GM12872 (cell line): ENCODE measurements around the gene NUDT15.

Experiments used
- CTCF ChIP-seq: IDR thresholded peaks from 3 replicates; pipeline ENCODE4 v1.5.1; 2011; ENCODE audit warnings: low read depth, mild to moderate bottlenecking, low read length, moderate library complexity; ENCODE audit not compliant: insufficient read depth

NUDT15 gene

GRCh38 chr13:48093588-48093987 is 56.1 kb downstream of the NUDT15 start:
- TF ChIP-seq CTCF, result no peak

- TF ChIP-seq CTCF, result no peak
Measured at GRCh38 chr13:48094404-48094780, 56.9 kb downstream of the NUDT15 start.

GRCh38 chr13:48094781-48095502 is 57.4 kb downstream of the NUDT15 start, which contains the start of gene MED4:
TSS of gene MED4 (minus strand) at chr13:48095104. CDS start at chr13:48095078, 26 bp downstream.
- TF ChIP-seq CTCF, result peak; percentile 99

GRCh38 chr13:48096670-48097069 is 59.1 kb downstream of the NUDT15 start:
- TF ChIP-seq CTCF, result no peak
